ENCODE data around the gene TSPEAR.

GRCh38 chr21:44532712-44533111 lies 178.7 kb downstream of the TSPEAR start:
- TF ChIP-seq CTCF (IDR thresholded peaks at IDR 0.05; ENCODE audit: low read depth, low read length) (no peak), POLR2A (IDR thresholded peaks at IDR 0.05; ENCODE audit: extremely low read depth, insufficient read length) (no peak)

Measured in NB4 (cell line).